Liver (tissue), 3 donors: ENCODE data around the gene AJM1.

Experiments used
- ATF3 ChIP-seq: IDR thresholded peaks from 2 replicates; pipeline ENCODE4 v1.6.1; 2016; ENCODE audit warnings: antibody characterized with exemption
- CTCF ChIP-seq: fragments of 150-350 bp; IDR thresholded peaks from 2 replicates; pipeline ENCODE4 v1.5.1; 2017; ENCODE audit warnings: improper control_type of control experiment, low read depth, low read length; ENCODE audit not compliant: missing input control
- GABPA ChIP-seq, 2 donors: IDR thresholded peaks in 1 of 2; conservative IDR thresholded peaks in 1 of 2; 2 replicates each; pipeline ENCODE4 v1.6.1; 2016; ENCODE audit warnings: antibody characterized with exemption in 2 of 2, mild to moderate bottlenecking in 1 of 2, moderate library complexity in 1 of 2
- MAX ChIP-seq: IDR thresholded peaks from 2 replicates; pipeline ENCODE4 v1.6.1; 2016; ENCODE audit warnings: antibody characterized with exemption
- RAD21 ChIP-seq, 2 donors: IDR thresholded peaks; 2 replicates each; pipeline ENCODE4 v1.6.1; 2016; ENCODE audit warnings: antibody characterized with exemption in 2 of 2, mild to moderate bottlenecking in 2 of 2
- REST ChIP-seq: IDR thresholded peaks from 2 replicates; pipeline ENCODE4 v1.6.1; 2016; ENCODE audit warnings: antibody characterized with exemption, mild to moderate bottlenecking
- TAF1 ChIP-seq: conservative IDR thresholded peaks from 2 replicates; pipeline ENCODE4 v1.6.1; 2016; ENCODE audit warnings: antibody characterized with exemption, mild to moderate bottlenecking
- YY1 ChIP-seq: IDR thresholded peaks from 2 replicates; pipeline ENCODE4 v1.6.1; 2016; ENCODE audit warnings: antibody characterized with exemption, mild to moderate bottlenecking
- donor health status: healthy.
- donor health status: healthy.

GRCh38 chr9:136837146-136837855, 5.0 kb upstream of the AJM1 start:
- TF ChIP-seq CTCF (no peak), MAX (no peak), GABPA (IDR thresholded peaks at IDR 0.05 in 1 of 2, conservative IDR thresholded peaks at IDR 0.05 in 1 of 2) (no peak), RAD21 (IDR thresholded peaks at IDR 0.05) (no peak), YY1 (no peak), TAF1 (no peak), REST (no peak), ATF3 (no peak)
